Endothelial cell of umbilical vein (primary cell): ENCODE results near the gene PCNX1.

ENCODE experiments used
- CTCF ChIP-seq, 2 donors: IDR thresholded peaks; 1 replicate in 1 of 2; 2 replicates in 1 of 2; pipeline ENCODE4 v1.5.1; 2011; ENCODE audit warnings: low read length in 2 of 2, mild to moderate bottlenecking in 2 of 2, moderate library complexity in 2 of 2, control low read depth in 1 of 2, inconsistent platforms in 1 of 2, low read depth in 1 of 2; ENCODE audit not compliant: insufficient read depth in 1 of 2; ENCODE audit errors: extremely low read depth in 1 of 2
- EZH2 ChIP-seq: IDR thresholded peaks from 2 replicates; pipeline ENCODE4 v1.6.1; 2012; ENCODE audit warnings: borderline replicate concordance, low read depth, mild to moderate bottlenecking, moderate library complexity, low read length, inconsistent platforms; ENCODE audit not compliant: severe bottlenecking
- FOS ChIP-seq: IDR thresholded peaks from 2 replicates; pipeline ENCODE4 v1.6.1; 2011; ENCODE audit warnings: mild to moderate bottlenecking, low read length, moderate library complexity, borderline replicate concordance; ENCODE audit not compliant: insufficient read depth
- GATA2 ChIP-seq: IDR thresholded peaks from 2 replicates; pipeline ENCODE4 v1.7.0; 2011; ENCODE audit warnings: low read depth, mild to moderate bottlenecking, moderate library complexity, mixed read lengths, low read length; ENCODE audit not compliant: insufficient read length, insufficient read depth
- MAX ChIP-seq: IDR thresholded peaks from 2 replicates; pipeline ENCODE4 v1.6.1; 2011; ENCODE audit not compliant: insufficient read depth, insufficient read length
- POLR2A ChIP-seq: IDR thresholded peaks from 2 replicates; pipeline ENCODE4 v1.6.1; 2012; ENCODE audit warnings: low read depth, mild to moderate bottlenecking, control low read depth, low read length
- POLR2AphosphoS5 ChIP-seq: IDR thresholded peaks from 2 replicates; pipeline ENCODE4 v1.6.1; 2012; ENCODE audit warnings: low read depth, mild to moderate bottlenecking, control low read depth, low read length, moderate library complexity; ENCODE audit not compliant: insufficient read depth

- TF ChIP-seq CTCF (IDR thresholded peaks at IDR 0.05; ENCODE audit: extremely low read depth in 1 of 2, insufficient read depth in 1 of 2, low read depth in 1 of 2, low read length in 2 of 2) (no peak), POLR2AphosphoS5 (no peak), FOS (no peak), MAX (no peak), POLR2A (no peak), GATA2 (no peak), EZH2 (no peak)
Observed at GRCh38 chr14:71163842-71164629, 256.8 kb downstream of the PCNX1 start.
